HUDEP-2 (cell line): ENCODE data around the gene ABCB8.

Source experiments
- DNase-seq, 76 experiments: peaks; one replicate each; lab custom pipeline; 2025; ENCODE audit not compliant: unreplicated experiment in 76 of 76; lab: John Stamatoyannopoulos, UW

The ABCB8 gene

DNA sequence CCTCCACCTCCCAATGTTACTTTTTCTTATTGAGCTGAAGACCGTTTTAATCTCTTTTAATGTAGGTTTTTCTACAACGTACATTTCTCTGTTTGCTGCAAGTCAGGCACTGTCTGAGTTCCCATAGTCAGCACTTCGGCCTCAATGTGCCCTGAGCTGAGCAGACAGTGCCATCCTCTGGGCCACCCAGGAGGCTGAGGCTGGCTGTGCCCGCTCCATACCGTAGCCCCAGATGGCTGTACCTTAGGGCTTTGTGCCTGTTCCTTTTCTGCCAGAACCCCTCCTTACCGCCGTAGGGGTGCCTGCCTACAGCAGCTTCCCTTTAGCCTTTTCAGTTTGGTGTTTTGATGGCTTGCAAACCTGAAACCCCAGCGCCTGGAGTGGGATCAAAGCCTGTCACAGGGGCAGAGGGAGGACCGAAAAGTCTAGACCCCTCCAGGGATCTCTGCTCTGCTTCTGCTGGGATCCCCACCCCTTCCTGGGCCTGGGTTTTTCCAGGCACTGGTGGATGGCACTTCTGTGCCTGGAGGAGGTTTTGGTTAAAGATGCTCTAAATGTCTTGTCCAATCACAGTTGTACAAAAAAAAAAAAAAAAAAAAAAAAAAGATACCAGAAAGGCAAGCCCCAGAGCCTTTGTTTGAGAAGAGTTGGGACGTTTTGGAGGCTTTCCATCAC is 67.0 kb downstream of the ABCB8 start:
- no peak for DNase-seq

DNA sequence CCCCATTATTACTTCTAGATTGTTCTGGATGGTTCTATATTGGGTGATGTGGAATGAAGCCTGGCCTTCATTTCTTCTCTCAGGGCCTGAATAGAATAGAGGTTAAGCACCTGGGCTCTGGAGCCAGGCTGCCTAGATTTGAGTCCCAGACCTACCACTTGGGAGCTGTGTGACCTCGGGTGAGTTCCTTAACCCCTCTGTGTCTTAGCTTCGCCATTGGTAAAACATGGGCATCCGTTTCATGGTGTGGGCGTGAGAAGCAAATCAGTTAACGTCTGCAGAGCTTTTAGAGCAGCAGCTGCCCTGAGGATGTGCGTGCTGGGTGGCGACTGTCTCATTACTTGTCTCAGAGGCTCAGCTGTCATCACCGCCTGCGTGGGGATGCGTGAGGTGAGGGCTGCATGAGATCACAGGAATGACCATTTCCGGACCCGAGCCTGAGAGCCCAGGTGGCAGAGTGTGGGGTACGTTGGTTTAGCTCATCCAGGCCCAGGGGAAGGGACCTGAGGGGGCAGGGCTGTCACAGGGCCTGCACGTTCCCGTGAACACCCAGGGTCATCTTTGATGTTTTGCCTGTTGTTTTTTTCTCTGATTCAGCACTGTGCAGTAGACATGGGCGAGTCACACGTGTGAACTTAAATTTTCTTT is 67.7 kb downstream of the ABCB8 start:
- DNase-seq, result no peak
